Stimulated activated CD4-positive, alpha-beta T cell treated with anti-CD3 and anti-CD28 coated beads, Interleukin-2, amount 100 ng/mL, for 48 hours (primary cell): ENCODE data around the gene KDM3B.

Experiments
- DNase-seq, 2 donors: peaks; one replicate each; pipeline ENCODE4 v3.0.0-alpha.2; 2020

KDM3B gene

DNA sequence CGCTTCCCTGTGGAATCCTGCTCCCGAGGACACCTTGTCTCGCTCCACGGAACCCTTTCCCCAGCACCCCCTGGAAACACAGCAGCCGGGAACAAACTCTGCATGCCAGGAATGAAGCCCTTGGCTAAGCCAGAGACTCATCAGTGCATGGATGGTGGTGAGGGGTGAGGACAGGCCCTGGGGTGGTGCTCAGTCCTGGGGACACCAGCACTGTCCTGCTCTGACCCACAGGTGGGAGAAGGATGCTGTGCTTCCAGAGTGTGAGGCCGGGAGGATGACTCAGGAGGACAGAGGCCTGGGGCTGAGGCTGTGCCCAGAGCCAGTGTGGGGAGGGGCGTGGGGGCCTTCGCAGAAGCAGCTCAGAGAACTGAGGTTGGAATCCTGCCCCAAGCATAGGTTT, 101.6 kb downstream of the KDM3B start:
- DNase-seq: no peak

GRCh38 chr5:138455232-138455930, 102.9 kb downstream of the KDM3B start:
- no peak for DNase-seq

DNA sequence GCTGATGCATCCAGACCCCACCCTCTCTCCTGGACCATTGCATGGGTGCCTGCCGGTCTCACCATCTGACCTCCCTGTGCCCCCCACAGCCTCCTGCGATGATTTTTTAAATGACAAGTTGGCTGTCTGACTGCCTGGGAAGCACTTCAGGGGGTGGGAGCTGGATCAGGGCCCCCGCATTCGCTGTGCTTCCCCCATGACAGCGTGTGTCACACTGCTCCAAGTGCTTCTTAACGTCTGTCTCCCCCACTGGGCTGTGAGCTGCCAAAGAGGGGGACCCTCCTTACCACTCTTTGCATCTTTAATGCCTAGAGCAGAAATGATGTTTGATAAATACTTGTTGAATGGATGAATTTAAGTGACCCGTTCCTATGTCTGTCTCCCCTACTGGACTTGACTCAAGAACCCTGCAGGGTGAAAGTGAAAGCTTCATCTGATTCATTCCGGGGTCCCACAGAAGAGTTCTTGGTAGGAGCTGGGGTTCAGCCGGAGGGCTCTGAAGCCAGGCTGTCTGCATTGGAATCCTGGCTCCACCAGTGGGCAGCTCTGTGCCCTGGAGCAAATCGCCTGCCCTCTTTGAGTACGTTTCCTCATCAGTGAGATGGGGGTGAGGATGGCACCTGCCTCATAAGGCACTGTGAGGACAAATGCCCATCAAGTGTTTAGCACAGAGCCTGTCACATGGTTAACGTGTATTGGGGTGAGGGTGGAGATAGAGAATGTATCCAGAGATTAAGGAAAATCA, 105.2 kb downstream of the KDM3B start:
- DNase-seq: no peak

DNA sequence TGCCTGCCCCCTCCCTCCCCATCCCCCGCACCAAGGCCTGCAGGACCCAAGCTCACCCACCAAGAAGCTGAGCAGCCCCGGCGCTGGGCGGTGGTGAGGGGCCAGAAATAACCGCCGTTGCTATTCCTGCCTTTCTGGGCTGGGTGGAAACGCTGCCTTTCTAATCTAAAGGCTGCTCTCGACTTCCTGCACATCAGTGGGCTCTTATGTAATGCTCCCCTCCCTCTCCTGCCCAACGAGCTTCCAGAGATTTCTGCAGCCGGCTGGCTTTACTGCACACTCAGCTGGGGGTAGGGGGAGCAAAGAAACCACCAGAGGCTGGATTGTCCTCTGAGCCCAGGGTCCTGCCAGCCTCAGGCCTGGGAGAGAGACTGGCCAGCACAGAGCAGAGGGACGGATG, 105.9 kb downstream of the KDM3B start:
- no peak for DNase-seq

DNA sequence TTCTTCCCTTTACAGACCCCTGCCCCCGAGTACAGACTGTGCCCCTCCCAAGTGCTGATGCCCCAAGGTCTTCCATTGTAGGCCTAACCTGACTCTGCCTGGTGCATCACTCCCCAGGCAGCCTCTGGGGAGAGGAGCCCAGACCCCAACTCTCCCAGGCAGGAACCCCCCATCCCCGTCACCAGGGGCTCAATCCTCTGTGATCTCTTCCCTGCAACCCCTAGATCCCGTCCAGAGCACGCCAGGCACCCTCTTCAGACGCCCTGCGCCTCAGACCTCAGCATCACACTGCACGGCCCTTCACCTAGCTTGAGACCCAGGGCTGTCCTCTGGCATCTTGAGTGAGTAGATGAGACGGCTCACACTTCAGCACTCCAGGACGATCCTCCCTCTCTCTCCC, 106.4 kb downstream of the KDM3B start:
- DNase-seq: no peak

GRCh38 chr5:138459311-138459933, 106.9 kb downstream of the KDM3B start:
- DNase-seq: peak; percentile 76 to 79

DNA sequence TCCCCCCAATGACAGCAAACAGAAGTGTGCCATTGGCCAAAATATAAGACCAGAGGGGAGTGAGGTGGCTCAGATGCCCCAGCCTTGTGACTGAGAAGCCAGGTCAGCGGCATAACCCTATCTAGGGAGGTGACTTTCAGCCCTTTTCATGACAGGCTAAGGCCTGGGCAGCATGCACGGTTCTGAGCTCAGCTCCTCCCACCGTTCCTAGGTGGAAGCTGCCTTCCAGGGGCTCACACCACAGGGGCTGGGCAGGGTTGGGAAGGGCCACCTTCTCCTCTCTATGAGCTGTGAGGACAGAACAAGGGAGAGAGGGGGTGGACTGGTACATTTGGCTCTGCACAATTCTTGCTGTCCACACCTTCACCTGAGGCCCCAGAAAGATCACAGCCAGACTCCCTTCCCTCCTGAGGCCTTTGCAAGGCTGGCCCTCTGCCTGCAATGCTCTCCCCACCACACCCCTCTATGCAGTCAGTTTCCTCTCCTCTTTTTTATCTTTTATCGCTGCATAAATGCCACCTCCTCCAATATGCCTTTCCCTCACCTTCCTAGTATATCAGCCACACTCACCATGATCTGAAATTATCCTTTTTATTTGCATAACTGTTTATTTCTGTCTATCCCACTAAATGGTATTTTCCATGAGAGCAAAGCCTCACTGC, 107.7 kb downstream of the KDM3B start:
- no peak for DNase-seq

DNA sequence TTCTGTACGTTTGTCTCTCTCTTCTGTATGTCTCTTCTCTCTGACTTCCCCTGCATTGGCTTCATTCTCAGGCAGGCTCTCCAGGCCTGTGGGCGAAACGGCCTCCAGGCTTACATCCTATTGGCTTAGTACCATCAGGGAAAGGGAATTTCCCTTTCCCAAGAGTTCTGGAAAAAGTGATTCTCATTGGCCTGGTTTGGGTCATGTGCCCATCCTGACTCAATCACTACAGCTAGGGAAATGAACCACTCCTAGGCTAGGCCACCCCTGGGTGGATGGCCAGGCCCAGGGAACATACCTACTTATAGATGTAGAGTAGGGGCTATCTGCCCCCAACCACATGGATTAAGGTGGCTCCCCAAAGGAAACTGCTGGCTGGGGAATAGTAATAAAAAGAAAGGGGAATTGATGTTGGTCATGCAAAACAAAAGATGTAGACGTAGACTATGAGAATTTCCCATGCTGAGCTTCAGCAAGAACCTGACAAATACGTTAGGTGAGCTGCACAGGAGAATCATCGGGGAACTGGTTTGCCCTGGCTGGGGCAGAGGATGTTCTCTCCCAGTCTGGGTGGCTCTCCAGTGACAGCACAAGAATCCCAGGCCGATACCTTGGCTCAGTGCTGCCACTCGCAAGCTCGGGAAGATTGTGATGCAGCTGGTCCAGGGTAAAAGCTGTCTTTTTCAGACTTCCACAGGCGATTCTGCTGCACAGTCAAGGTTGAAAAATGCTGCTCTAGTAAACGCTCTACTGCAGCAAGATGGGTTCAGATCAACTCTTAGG, 109.0 kb downstream of the KDM3B start:
- DNase-seq: no peak

DNA sequence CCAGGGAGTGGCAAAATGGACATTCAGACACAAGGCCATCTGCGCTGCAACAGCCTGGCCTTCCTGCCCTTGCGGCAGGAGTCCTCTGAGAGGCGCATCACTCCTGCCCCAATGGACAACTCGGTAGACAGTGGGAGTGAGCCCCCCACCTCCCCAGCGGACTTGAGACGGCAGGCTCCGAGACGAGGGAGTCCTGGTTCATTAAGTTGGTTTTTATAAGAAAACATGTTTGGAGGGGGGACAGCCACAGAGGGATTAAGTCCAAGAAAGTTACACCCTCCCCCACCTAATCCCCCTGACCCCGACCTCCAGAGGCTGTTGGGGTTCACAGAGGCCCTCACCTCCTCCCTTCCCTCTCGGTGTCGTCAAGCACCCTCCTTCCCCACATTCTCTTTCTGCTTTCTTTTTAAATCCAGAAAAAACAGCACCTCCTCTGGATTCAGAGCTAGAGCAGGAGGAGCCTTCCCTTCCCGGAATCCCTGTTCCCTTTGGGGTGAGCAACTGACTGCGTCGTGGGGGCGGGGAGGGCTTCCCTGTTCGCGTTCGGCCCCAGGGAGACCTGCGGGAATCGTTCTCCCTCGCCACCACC, 111.0 kb downstream of the KDM3B start:
- no peak for DNase-seq

GRCh38 chr5:138464008-138464387, 111.5 kb downstream of the KDM3B start:
- DNase-seq: peak; percentile 93 to 95

DNA sequence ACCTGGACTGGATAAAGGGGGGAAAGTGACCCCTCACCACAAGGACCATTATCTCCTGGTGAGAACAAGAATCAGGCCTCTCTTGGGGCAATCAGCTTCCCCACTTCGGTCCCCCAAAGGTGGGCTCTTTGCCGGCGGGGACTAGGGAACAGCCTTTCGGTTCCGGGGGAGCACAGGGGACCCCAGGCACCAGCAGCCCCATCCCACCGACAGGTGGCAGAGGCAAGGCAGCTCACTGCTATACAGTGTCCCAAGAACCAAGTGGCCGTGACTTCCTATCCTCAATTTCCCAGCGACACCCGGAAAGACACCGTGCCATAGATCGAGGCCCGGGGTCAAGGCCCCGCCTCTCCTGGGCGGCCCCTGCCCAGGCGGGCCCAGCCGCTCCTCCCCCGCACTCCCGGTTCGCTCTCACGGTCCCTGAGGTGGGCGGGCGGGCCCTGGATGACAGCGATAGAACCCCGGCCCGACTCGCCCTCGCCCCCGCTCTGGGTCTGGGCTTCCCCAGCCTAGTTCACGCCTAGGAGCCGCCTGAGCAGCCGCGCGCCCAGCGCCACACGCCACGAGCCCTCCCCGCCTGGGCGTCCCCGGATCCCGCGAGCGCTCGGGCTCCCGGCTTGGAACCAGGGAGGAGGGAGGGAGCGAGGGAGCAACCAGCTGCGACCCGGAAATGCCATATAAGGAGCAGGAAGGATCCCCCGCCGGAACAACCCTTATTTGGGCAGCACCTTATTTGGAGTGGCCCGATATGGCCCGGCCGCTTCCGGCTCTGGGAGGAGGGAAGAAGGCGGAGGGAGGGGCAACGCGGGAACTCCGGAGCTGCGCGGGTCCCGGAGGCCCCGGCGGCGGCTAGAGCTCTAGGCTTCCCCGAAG, 112.1 kb downstream of the KDM3B start:
- DNase-seq: peak; percentile 92 to 96

DNA sequence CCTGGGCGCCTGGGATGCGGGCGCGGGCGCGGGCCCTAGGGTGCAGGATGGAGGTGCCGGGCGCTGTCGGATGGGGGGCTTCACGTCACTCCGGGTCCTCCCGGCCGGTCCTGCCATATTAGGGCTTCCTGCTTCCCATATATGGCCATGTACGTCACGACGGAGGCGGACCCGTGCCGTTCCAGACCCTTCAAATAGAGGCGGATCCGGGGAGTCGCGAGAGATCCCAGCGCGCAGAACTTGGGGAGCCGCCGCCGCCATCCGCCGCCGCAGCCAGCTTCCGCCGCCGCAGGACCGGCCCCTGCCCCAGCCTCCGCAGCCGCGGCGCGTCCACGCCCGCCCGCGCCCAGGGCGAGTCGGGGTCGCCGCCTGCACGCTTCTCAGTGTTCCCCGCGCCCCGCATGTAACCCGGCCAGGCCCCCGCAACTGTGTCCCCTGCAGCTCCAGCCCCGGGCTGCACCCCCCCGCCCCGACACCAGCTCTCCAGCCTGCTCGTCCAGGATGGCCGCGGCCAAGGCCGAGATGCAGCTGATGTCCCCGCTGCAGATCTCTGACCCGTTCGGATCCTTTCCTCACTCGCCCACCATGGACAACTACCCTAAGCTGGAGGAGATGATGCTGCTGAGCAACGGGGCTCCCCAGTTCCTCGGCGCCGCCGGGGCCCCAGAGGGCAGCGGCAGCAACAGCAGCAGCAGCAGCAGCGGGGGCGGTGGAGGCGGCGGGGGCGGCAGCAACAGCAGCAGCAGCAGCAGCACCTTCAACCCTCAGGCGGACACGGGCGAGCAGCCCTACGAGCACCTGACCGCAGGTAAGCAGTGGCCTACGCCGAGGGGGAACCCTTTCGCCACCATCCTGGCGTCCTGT, 113.0 kb downstream of the KDM3B start, which contains the start of gene EGR1:
EGR1 (plus strand) TSS at position 219 of the 864 bp plus-strand sequence; CDS start at position 502, 283 bp downstream.
- DNase-seq: peak; percentile 91 to 94

GRCh38 chr5:138466125-138466899, 113.8 kb downstream of the KDM3B start:
- no peak for DNase-seq

GRCh38 chr5:138466900-138467710, 114.6 kb downstream of the KDM3B start:
- DNase-seq: no peak

GRCh38 chr5:138467711-138468132, 115.2 kb downstream of the KDM3B start:
- DNase-seq: no peak

DNA sequence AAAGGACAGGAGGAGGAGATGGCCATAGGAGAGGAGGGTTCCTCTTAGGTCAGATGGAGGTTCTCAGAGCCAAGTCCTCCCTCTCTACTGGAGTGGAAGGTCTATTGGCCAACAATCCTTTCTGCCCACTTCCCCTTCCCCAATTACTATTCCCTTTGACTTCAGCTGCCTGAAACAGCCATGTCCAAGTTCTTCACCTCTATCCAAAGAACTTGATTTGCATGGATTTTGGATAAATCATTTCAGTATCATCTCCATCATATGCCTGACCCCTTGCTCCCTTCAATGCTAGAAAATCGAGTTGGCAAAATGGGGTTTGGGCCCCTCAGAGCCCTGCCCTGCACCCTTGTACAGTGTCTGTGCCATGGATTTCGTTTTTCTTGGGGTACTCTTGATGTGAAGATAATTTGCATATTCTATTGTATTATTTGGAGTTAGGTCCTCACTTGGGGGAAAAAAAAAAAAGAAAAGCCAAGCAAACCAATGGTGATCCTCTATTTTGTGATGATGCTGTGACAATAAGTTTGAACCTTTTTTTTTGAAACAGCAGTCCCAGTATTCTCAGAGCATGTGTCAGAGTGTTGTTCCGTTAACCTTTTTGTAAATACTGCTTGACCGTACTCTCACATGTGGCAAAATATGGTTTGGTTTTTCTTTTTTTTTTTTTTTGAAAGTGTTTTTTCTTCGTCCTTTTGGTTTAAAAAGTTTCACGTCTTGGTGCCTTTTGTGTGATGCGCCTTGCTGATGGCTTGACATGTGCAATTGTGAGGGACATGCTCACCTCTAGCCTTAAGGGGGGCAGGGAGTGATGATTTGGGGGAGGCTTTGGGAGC, 115.9 kb downstream of the KDM3B start:
- no peak for DNase-seq

DNA sequence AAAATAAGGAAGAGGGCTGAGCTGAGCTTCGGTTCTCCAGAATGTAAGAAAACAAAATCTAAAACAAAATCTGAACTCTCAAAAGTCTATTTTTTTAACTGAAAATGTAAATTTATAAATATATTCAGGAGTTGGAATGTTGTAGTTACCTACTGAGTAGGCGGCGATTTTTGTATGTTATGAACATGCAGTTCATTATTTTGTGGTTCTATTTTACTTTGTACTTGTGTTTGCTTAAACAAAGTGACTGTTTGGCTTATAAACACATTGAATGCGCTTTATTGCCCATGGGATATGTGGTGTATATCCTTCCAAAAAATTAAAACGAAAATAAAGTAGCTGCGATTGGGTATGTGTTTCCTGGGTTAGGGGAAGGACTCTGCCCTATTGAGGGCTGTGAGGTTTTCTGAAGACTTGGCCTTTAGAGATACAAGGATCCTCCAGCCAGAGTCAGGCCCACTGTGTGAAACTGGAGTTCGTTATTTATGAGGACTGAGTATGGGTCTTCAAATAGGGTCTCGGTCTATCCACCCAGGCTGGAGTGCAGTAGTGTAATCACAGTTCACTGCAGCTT, 116.6 kb downstream of the KDM3B start:
- DNase-seq: no peak
